ENCODE data around the gene MBNL1.
"Not testable (repeated sequence)": the region's sequence is repeated elsewhere in the genome, so short reads cannot be mapped to it uniquely, and the experiment has no call there.

DNA sequence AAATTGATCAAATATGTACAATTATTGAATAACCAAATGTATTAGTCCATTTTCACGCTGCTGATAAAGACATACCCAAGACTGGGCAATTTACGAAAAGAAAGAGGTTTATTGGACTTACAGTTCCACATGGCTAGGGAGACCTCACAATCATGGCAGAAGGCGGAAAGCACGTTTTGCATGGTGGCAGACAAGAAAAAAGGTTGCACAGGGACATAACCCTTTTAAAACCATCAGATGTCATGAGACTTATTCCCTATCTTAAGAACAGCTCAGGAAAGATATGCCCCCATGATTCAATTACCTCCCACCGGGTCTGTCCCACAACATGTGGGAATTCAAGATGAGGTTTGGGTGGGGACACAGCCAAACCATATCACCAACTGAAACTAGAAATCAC, 171.5 kb downstream of the MBNL1 start:
- TF ChIP-seq, protein P1, sequence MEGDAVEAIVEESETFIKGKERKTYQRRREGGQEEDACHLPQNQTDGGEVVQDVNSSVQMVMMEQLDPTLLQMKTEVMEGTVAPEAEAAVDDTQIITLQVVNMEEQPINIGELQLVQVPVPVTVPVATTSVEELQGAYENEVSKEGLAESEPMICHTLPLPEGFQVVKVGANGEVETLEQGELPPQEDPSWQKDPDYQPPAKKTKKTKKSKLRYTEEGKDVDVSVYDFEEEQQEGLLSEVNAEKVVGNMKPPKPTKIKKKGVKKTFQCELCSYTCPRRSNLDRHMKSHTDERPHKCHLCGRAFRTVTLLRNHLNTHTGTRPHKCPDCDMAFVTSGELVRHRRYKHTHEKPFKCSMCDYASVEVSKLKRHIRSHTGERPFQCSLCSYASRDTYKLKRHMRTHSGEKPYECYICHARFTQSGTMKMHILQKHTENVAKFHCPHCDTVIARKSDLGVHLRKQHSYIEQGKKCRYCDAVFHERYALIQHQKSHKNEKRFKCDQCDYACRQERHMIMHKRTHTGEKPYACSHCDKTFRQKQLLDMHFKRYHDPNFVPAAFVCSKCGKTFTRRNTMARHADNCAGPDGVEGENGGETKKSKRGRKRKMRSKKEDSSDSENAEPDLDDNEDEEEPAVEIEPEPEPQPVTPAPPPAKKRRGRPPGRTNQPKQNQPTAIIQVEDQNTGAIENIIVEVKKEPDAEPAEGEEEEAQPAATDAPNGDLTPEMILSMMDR (IDR thresholded peaks at IDR 0.05), result not testable (repeated sequence)
- TF ChIP-seq EZH2, EZH2phosphoT487 (IDR thresholded peaks at IDR 0.05): not testable (repeated sequence)

Measured in neural progenitor cell (in vitro differentiated cells).